ENCODE measurements around the gene RNF208.

Gene RNF208

DNA sequence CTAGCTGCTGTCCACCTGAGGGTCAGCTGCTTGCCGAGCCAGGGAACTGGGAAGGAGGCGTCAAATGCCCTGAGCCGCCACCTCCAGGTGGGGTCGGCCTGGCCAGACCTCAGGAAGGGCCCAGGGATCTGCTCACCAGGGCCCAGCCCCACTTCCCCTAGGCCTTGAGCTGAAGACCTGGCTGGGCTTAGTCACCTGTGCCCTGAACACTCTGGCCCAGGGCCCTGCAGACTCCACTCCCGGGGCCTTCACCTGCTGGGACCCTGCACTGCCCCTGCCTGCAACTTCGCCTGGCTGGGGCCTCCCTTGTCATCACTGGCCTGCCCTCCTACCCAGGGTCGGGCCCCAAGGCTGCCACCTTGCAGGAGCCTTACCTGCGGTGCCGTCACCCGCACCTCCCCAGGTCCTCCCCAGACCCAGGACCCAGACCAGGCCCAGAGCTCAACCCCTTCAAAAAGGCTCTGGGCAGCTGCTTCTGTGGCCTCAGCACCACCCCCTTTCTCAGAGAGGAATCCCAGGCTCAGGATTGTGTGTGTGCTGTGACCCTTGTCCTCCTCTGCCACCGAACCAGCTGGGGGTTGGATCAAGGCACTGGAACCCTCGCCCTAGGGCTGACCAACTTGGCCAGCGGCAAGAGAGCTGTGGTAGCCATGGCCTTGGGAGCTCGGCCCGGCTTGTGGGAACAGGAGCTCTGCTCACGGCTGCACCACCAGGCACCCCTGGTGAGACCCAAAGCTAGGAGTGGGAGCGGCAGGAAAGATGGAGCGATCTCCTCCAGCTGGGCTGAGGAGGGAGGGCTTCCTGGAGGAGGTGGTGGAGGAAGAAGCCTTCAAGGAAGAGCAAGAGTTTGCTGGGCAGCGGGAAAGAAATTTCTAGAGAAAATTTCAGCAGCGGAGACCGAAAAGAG is 31.9 kb upstream of the RNF208 start:
- Histone ChIP-seq H3K4me2 (ENCODE audit: low read length, poor library complexity, severe bottlenecking) (peak overlapping the region; percentile 92), H3K4me3 (ENCODE audit: insufficient read depth in 1 of 2, low read depth in 1 of 2, low read length in 2 of 2) (peak overlapping the region; percentile 88 to 93), H3K23ac (ENCODE audit: low read length in 2 of 2) (peak overlapping the region in 1 of 2 experiments; percentile 75), H2BK5ac (ENCODE audit: low read depth, low read length, poor library complexity, severe bottlenecking) (no peak overlapping the region), H4K91ac (ENCODE audit: low read length) (no peak overlapping the region), H3K36me3 (ENCODE audit: control insufficient read depth in 1 of 2, insufficient read depth in 2 of 2, low read depth in 1 of 2, low read length in 2 of 2) (peaks cover 8 to 26% of the 10 kb centered on the region in 2 experiments), H3K18ac (ENCODE audit: low read depth in 1 of 2, low read length in 2 of 2) (peak overlapping the region; percentile 84 to 86), H2BK120ac (ENCODE audit: low read depth, low read length) (peak overlapping the region; percentile 56), H3K79me1 (replicated peaks; ENCODE audit: low read length, poor library complexity, severe bottlenecking) (peaks cover 11% of the 10 kb centered on the region), H2BK15ac (ENCODE audit: low read depth, poor library complexity, severe bottlenecking) (no peak overlapping the region), H3K14ac (ENCODE audit: low read length in 2 of 2) (no peak overlapping the region), H2BK12ac (ENCODE audit: low read length in 2 of 2) (no peak overlapping the region), H3K9me3 (ENCODE audit: control insufficient read depth, low read length) (no peaks in the 10 kb centered on the region), H3K27me3 (ENCODE audit: control insufficient read depth in 1 of 2, insufficient read depth in 1 of 2, low read length in 2 of 2) (peaks cover 0 to 5% of the 10 kb centered on the region in 2 experiments), H3K4me1 (ENCODE audit: control insufficient read depth, insufficient read depth, low read depth, low read length) (peaks cover 36% of the 10 kb centered on the region), H3K4ac (ENCODE audit: low read depth in 1 of 2, low read length in 2 of 2) (peak overlapping the region; percentile 54 to 93), H2AK5ac (ENCODE audit: low read length, severe bottlenecking) (no peak overlapping the region), H2AFZ (ENCODE audit: low read depth, low read length) (no peak overlapping the region), H4K8ac (ENCODE audit: low read length) (peak overlapping the region; percentile 35), H3K27ac (ENCODE audit: low read length, poor library complexity, severe bottlenecking) (no peak overlapping the region), H3K9ac (ENCODE audit: low read length) (peak overlapping the region; percentile 88)
- WGBS: 69% methylated on average over 21 of the region's 21 CpGs
- DNase-seq: peak; percentile 23

DNA sequence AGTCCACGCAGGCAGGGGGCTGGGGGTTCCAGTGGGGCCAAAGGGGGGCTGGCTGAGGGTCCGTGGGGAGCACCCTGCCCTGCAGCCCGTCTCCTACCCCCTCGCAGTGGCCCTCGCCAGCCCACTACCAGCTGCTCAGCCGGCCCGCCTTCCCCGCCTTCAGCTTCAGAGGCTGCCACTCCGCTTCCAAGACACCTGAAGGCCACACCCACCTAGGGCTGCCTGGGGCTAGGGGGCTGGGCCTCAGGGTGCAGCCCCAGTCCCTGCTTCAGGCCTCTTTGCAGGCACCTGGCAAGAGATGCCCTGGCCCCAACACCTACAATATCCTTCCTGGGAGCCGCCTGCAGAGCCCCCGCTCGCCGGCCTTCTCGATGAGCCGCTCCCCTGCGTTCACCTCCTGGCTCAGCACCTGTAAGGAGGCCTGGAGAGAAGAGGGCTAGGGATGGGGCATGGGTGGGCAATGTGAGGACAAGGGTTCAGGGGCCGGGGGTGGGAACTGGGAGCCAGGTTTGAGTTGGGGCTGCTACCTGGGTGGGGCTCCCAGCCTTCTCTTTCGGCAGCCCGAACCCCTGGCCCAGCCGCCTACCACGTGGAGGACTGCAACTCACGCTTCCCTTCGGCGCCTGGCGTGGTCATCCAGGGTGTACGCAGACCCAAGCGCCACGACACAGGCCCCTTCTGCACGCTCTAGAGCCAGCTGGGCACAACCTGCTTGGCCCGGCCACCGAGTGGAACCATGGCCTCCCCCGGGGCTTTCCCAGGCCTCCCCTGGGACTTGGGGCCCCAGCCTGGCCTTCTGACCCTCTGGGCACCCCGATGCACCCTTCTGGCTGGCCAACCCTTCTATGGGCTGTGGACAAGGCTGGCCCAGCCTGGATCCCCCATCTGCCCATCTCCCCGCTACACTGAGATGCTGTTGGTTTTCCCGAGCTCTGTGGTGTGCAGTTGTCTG is 30.8 kb upstream of the RNF208 start:
- Histone ChIP-seq H3K18ac (ENCODE audit: low read depth in 1 of 2, low read length in 2 of 2) (no peak overlapping the region), H3K4me2 (ENCODE audit: low read length, poor library complexity, severe bottlenecking) (no peak overlapping the region), H3K4ac (ENCODE audit: low read depth in 1 of 2, low read length in 2 of 2) (no peak overlapping the region), H2BK120ac (ENCODE audit: low read depth, low read length) (no peak overlapping the region), H2BK5ac (ENCODE audit: low read depth, low read length, poor library complexity, severe bottlenecking) (no peak overlapping the region), H3K9me3 (ENCODE audit: control insufficient read depth, low read length) (no peaks in the 10 kb centered on the region), H3K23ac (ENCODE audit: low read length in 2 of 2) (no peak overlapping the region), H3K27me3 (ENCODE audit: control insufficient read depth in 1 of 2, insufficient read depth in 1 of 2, low read length in 2 of 2) (peaks cover 0 to 5% of the 10 kb centered on the region in 2 experiments), H2AK5ac (ENCODE audit: low read length, severe bottlenecking) (no peak overlapping the region), H4K91ac (ENCODE audit: low read length) (no peak overlapping the region), H2AFZ (ENCODE audit: low read depth, low read length) (no peak overlapping the region), H2BK12ac (ENCODE audit: low read length in 2 of 2) (no peak overlapping the region), H2BK15ac (ENCODE audit: low read depth, poor library complexity, severe bottlenecking) (no peak overlapping the region), H3K4me3 (ENCODE audit: insufficient read depth in 1 of 2, low read depth in 1 of 2, low read length in 2 of 2) (no peak overlapping the region), H3K9ac (ENCODE audit: low read length) (no peak overlapping the region), H3K4me1 (ENCODE audit: control insufficient read depth, insufficient read depth, low read depth, low read length) (peaks cover 34% of the 10 kb centered on the region), H3K27ac (ENCODE audit: low read length, poor library complexity, severe bottlenecking) (no peak overlapping the region), H3K14ac (ENCODE audit: low read length in 2 of 2) (no peak overlapping the region), H3K79me1 (replicated peaks; ENCODE audit: low read length, poor library complexity, severe bottlenecking) (peaks cover 9% of the 10 kb centered on the region), H4K8ac (ENCODE audit: low read length) (no peak overlapping the region), H3K36me3 (ENCODE audit: control insufficient read depth in 1 of 2, insufficient read depth in 2 of 2, low read depth in 1 of 2, low read length in 2 of 2) (peaks cover 0 to 16% of the 10 kb centered on the region in 2 experiments)
- DNase-seq: no peak
- WGBS: 90% methylated on average over 33 of the region's 35 CpGs

DNA sequence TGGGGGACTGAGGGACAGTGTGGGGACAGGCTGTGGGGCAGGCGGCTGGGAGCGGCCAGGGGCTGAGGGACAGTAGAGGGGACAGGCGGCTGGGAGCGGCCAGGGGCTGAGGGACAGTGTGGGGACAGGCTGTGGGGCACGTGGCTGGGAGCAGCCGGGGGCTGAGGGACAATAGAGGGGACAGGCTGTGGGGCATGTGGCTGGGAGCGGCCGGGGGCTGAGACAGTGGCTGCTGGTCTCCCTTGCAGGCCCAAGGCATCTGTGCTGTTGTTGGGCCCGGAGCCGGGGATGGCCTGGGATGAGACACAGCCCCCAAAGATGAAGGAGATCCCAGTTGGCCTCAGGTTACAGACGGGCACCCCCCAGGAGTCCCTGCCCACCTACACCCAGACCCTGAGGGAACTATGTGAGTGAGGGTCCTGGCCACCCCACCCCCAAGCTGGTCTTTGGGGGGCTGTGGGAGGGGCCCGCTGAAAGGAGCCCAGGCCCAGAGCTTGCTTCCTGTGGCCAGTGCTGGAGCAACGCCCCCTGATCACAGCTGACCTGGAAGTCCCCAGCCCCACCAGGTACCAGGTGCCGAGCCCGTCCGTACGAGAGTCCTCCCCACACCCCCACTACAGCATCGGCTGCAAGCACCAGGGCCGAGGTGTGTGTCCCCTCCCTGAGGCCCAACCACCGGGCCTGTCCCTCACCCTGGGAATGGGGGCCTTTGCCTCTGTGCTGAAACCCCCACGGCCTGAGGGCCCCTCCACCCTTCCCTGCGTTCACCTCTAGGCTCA is 29.6 kb upstream of the RNF208 start:
- peaks cover 0 to 11% of the 10 kb centered on the region in 2 experiments for H3K36me3 ChIP-seq (ENCODE audit: control insufficient read depth in 1 of 2, insufficient read depth in 2 of 2, low read depth in 1 of 2, low read length in 2 of 2)
- no peak overlapping the region for H3K14ac ChIP-seq (ENCODE audit: low read length in 2 of 2)
- H2BK12ac ChIP-seq (ENCODE audit: low read length in 2 of 2): peak overlapping the region in 1 of 2 experiments; percentile 11
- peaks cover 5% of the 10 kb centered on the region for H3K79me1 ChIP-seq (replicated peaks; ENCODE audit: low read length, poor library complexity, severe bottlenecking)
- no peak overlapping the region for H3K27ac ChIP-seq (ENCODE audit: low read length, poor library complexity, severe bottlenecking)
- H3K27me3 ChIP-seq (ENCODE audit: control insufficient read depth in 1 of 2, insufficient read depth in 1 of 2, low read length in 2 of 2): peaks cover 0 to 5% of the 10 kb centered on the region in 2 experiments
- no peak overlapping the region for H3K4ac ChIP-seq (ENCODE audit: low read depth in 1 of 2, low read length in 2 of 2)
- H3K4me1 ChIP-seq (ENCODE audit: control insufficient read depth, insufficient read depth, low read depth, low read length): peaks cover 36% of the 10 kb centered on the region
- H2AFZ ChIP-seq (ENCODE audit: low read depth, low read length): no peak overlapping the region
- H2BK120ac ChIP-seq (ENCODE audit: low read depth, low read length): no peak overlapping the region
- H3K23ac ChIP-seq (ENCODE audit: low read length in 2 of 2): no peak overlapping the region
- no peak overlapping the region for H2AK5ac ChIP-seq (ENCODE audit: low read length, severe bottlenecking)
- no peak overlapping the region for H3K9ac ChIP-seq (ENCODE audit: low read length)
- H4K91ac ChIP-seq (ENCODE audit: low read length): no peak overlapping the region
- 93% methylated on average over 16 of the region's 22 CpGs for WGBS
- H4K8ac ChIP-seq (ENCODE audit: low read length): no peak overlapping the region
- no peak overlapping the region for H2BK5ac ChIP-seq (ENCODE audit: low read depth, low read length, poor library complexity, severe bottlenecking)
- H3K4me2 ChIP-seq (ENCODE audit: low read length, poor library complexity, severe bottlenecking): no peak overlapping the region
- H3K9me3 ChIP-seq (ENCODE audit: control insufficient read depth, low read length): no peaks in the 10 kb centered on the region
- no peak for DNase-seq
- H3K4me3 ChIP-seq (ENCODE audit: insufficient read depth in 1 of 2, low read depth in 1 of 2, low read length in 2 of 2): peak overlapping the region in 1 of 2 experiments; percentile 7
- no peak overlapping the region for H3K18ac ChIP-seq (ENCODE audit: low read depth in 1 of 2, low read length in 2 of 2)
- peak overlapping the region; percentile 33 for H2BK15ac ChIP-seq (ENCODE audit: low read depth, poor library complexity, severe bottlenecking)
